HG02884 (cell line): Measurements from ENCODE around the gene SH3BP5.
A peak's percentile ranks its signal among the peaks of the same experiment; 100 is the strongest.
"Not testable (repeated sequence)": the region's sequence is repeated elsewhere in the genome, so short reads cannot be mapped to it uniquely, and the experiment has no call there.

ENCODE experiments used
- ATAC-seq: cut with Tn5 transposase; IDR thresholded peaks from one replicate; pipeline ENCODE4 v1.9.1; 2021; ENCODE audit warnings: mild to moderate bottlenecking, moderate library complexity; ENCODE audit not compliant: unreplicated experiment

Gene SH3BP5

GRCh38 chr3:15332405-15333098 lies at the start of gene SH3BP5:
TSS of gene SH3BP5 (minus strand) at chr3:15332586. CDS start at chr3:15332408, 178 bp downstream.
- ATAC-seq = peak; percentile 57

- no peak for ATAC-seq
Observed at GRCh38 chr3:15380980-15381890, 48.8 kb upstream of the SH3BP5 start.

GRCh38 chr3:15377961-15378791 lies 45.8 kb upstream of the SH3BP5 start:
- peak; percentile 93 for ATAC-seq

- no peak for ATAC-seq
Observed at GRCh38 chr3:15375461-15376000, 43.1 kb upstream of the SH3BP5 start.

GRCh38 chr3:15372918-15373317 lies 40.5 kb upstream of the SH3BP5 start:
- no peak for ATAC-seq

GRCh38 chr3:15368561-15369135 lies 36.3 kb upstream of the SH3BP5 start:
- no peak for ATAC-seq

- no peak for ATAC-seq
Observed at GRCh38 chr3:15367059-15367458, 34.7 kb upstream of the SH3BP5 start.

GRCh38 chr3:15364078-15364477 lies 31.7 kb upstream of the SH3BP5 start:
- ATAC-seq = not testable (repeated sequence)

GRCh38 chr3:15361494-15362214 lies 29.3 kb upstream of the SH3BP5 start:
- ATAC-seq = peak; percentile 73

GRCh38 chr3:15360788-15361493 lies 28.6 kb upstream of the SH3BP5 start:
- no peak for ATAC-seq

GRCh38 chr3:15359677-15360397 lies 27.5 kb upstream of the SH3BP5 start:
- ATAC-seq = no peak

GRCh38 chr3:15356651-15357061 lies 24.3 kb upstream of the SH3BP5 start:
- ATAC-seq = not testable (repeated sequence)

GRCh38 chr3:15356176-15356575 lies 23.8 kb upstream of the SH3BP5 start:
- no peak for ATAC-seq

- ATAC-seq = no peak
Observed at GRCh38 chr3:15355086-15355485, 22.7 kb upstream of the SH3BP5 start.

GRCh38 chr3:15354485-15354884 lies 22.1 kb upstream of the SH3BP5 start:
- no peak for ATAC-seq

- no peak for ATAC-seq
Observed at GRCh38 chr3:15350141-15350540, 17.8 kb upstream of the SH3BP5 start.

GRCh38 chr3:15349438-15349837 lies 17.1 kb upstream of the SH3BP5 start:
- ATAC-seq = not testable (repeated sequence)

- ATAC-seq = no peak
Observed at GRCh38 chr3:15348246-15348645, 15.9 kb upstream of the SH3BP5 start.

- ATAC-seq = no peak
Observed at GRCh38 chr3:15347737-15348110, 15.3 kb upstream of the SH3BP5 start.
